Ovary (tissue), 3 donors: ENCODE results near the gene HLA-DOB.

Source experiments
- EP300 ChIP-seq: sonication (generic); formaldehyde crosslinking; IDR thresholded peaks from one replicate; pipeline ENCODE4 v1.6.1; 2017; ENCODE audit warnings: antibody characterized with exemption
- POLR2A ChIP-seq: fragments of 450-650 bp; IDR thresholded peaks from one replicate; pipeline ENCODE4 v1.6.1; 2017; ENCODE audit warnings: antibody characterized with exemption, mild to moderate bottlenecking, moderate library complexity
- TF ChIP-seq, protein P1 (sequence below), 3 donors: fragments of 450-650 bp in 2 of 3; fragments of 200-600 bp in 1 of 3; IDR thresholded peaks; one replicate each; pipeline versions ENCODE4 v1.5.1 to v1.8.0; 2016 to 2022; ENCODE audit warnings: antibody characterized with exemption in 3 of 3, mild to moderate bottlenecking in 1 of 3
- donor health status: DM: no; HTN: no; CAD: no.

DNA sequence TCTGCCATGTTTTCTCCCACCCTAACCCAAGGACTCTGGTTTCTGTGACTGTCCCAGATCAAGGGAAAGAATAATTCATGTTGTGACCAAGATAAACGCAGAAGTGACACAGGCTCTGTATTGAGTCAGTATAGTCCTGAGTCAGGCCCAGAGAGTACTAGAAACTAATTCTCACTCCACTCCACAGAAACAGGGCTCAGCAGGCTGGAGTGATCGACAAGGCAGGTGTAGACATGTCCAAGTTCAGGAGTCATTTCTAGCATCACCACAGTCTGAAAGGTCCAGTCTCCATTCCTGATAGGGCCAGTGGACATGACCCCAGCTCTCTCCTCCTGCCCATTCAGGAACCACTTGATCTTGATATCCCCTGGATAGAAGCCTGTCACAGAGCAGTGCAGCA lies 2.7 kb downstream of the HLA-DOB start:
- TF ChIP-seq POLR2A (no peak), EP300 (no peak)
- TF ChIP-seq, protein P1, sequence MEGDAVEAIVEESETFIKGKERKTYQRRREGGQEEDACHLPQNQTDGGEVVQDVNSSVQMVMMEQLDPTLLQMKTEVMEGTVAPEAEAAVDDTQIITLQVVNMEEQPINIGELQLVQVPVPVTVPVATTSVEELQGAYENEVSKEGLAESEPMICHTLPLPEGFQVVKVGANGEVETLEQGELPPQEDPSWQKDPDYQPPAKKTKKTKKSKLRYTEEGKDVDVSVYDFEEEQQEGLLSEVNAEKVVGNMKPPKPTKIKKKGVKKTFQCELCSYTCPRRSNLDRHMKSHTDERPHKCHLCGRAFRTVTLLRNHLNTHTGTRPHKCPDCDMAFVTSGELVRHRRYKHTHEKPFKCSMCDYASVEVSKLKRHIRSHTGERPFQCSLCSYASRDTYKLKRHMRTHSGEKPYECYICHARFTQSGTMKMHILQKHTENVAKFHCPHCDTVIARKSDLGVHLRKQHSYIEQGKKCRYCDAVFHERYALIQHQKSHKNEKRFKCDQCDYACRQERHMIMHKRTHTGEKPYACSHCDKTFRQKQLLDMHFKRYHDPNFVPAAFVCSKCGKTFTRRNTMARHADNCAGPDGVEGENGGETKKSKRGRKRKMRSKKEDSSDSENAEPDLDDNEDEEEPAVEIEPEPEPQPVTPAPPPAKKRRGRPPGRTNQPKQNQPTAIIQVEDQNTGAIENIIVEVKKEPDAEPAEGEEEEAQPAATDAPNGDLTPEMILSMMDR (IDR thresholded peaks at IDR 0.05): no peak
